Measurements from ENCODE around the gene SIK1. TPM values are rescaled to one million over a fixed set of nuclear protein-coding genes. Genes with fewer than 3 reads are reported as not detected.
"Not testable (repeated sequence)": the region's sequence is repeated elsewhere in the genome, so short reads cannot be mapped to it uniquely, and the experiment has no call there.

SIK1 gene
- total and polyA plus RNA-seq, 5 experiments from 2014 or later = 0.57 to 5.5 (median 3.2) TPM; not detected in 1

DNA sequence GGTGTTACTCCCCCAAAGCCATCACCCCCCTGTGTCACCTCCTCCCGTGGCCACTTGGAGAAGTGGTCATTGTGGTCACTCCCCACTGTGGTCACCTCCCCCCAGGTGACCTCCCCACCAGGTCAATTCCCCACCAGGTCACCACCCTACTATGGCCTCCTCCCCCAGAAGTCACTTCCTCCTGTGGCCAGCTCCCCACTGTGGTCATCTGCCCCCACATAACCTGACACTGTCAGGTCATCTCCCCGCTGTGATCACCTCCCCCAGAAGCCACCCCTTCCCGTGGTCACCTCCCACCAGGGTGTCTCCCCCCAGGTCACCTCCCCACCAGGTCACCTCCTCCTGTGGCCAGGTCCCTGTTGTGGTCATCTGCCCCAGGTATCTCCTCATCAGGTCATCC lies 28.9 kb downstream of the SIK1 start:
- H3K27me3 Mint-ChIP-seq, ATAC-seq, H3K27ac Mint-ChIP-seq, H3K4me1 Mint-ChIP-seq, H3K36me3 Mint-ChIP-seq, H3K4me3 Mint-ChIP-seq, DNase-seq, POLR2A ChIA-PET, H3K9me3 Mint-ChIP-seq: not testable (repeated sequence)

GRCh38 chr21:43397439-43397808 lies 29.5 kb downstream of the SIK1 start:
- H3K27ac Mint-ChIP-seq, H3K9me3 Mint-ChIP-seq, ATAC-seq, H3K4me1 Mint-ChIP-seq, H3K36me3 Mint-ChIP-seq, H3K4me3 Mint-ChIP-seq, H3K27me3 Mint-ChIP-seq, DNase-seq, POLR2A ChIA-PET: not testable (repeated sequence)

DNA sequence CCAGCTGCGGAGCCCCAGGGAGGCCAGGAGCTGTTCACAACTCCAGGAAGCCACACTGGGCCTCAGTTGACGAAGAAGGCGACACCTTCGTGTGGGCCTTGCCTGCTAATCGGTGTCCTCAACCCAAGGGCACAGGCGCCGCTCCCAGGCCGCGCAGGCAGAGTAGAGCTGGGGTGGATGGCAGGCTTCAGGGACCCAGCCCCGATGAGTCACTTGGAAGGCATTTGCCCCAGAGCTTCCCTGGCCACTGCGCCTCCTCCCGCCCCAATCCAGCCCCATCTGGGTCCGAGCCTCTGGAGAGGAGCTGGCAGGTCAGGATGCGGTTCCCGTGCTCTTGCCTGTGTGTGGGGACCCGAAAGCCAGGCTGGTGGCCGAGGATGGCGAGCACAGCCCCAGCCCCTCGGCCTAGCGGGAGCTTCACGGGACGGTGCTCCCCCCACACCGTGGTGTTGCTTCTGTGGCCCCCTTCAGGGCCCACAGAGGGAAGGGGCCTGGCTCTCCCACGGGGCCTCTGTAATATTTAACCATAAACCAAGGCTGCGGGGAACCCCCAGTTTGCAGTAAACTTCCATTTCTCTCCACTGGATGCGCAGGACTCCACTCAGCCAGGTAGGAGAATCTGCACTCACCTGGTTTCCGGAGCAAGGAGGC lies 30.0 kb downstream of the SIK1 start:
- H3K4me3 Mint-ChIP-seq, ATAC-seq, H3K27ac Mint-ChIP-seq: not testable (repeated sequence)

GRCh38 chr21:43383351-43383750 lies 43.6 kb downstream of the SIK1 start:
- DNase-seq, H3K9me3 Mint-ChIP-seq, H3K36me3 Mint-ChIP-seq, H3K27me3 Mint-ChIP-seq, H3K4me3 Mint-ChIP-seq, H3K4me1 Mint-ChIP-seq, H3K27ac Mint-ChIP-seq, POLR2A ChIA-PET: not testable (repeated sequence)
- ATAC-seq = peak; percentile 87 to 93

More for the DNA sequence above, 30.0 kb downstream of the SIK1 start:
- H3K36me3 Mint-ChIP-seq, H3K4me1 Mint-ChIP-seq, POLR2A ChIA-PET, H3K27me3 Mint-ChIP-seq, DNase-seq, H3K9me3 Mint-ChIP-seq: not testable (repeated sequence)

- H3K4me3 Mint-ChIP-seq, DNase-seq, H3K9me3 Mint-ChIP-seq, H3K4me1 Mint-ChIP-seq, POLR2A ChIA-PET, H3K27me3 Mint-ChIP-seq, H3K36me3 Mint-ChIP-seq: not testable (repeated sequence)
- H3K27ac Mint-ChIP-seq = peak overlapping the region in 1 of 10 donors; percentile 41
- peak in 1 of 2 donors; percentile 7 for ATAC-seq
These were observed 44.0 kb downstream of the SIK1 start for GRCh38 chr21:43382902-43383301.

- H3K4me3 Mint-ChIP-seq, POLR2A ChIA-PET, DNase-seq, H3K9me3 Mint-ChIP-seq, H3K36me3 Mint-ChIP-seq, ATAC-seq, H3K4me1 Mint-ChIP-seq, H3K27me3 Mint-ChIP-seq, H3K27ac Mint-ChIP-seq: not testable (repeated sequence)
These were observed 45.9 kb downstream of the SIK1 start for GRCh38 chr21:43380852-43381533.

GRCh38 chr21:43380337-43380736 lies 46.6 kb downstream of the SIK1 start:
- POLR2A ChIA-PET, H3K4me1 Mint-ChIP-seq, DNase-seq, H3K4me3 Mint-ChIP-seq, H3K27me3 Mint-ChIP-seq, ATAC-seq, H3K36me3 Mint-ChIP-seq, H3K27ac Mint-ChIP-seq, H3K9me3 Mint-ChIP-seq: not testable (repeated sequence)

GRCh38 chr21:43379626-43380122 lies 47.3 kb downstream of the SIK1 start:
- DNase-seq, H3K4me1 Mint-ChIP-seq, H3K27ac Mint-ChIP-seq, H3K4me3 Mint-ChIP-seq, H3K36me3 Mint-ChIP-seq, ATAC-seq, H3K27me3 Mint-ChIP-seq, POLR2A ChIA-PET, H3K9me3 Mint-ChIP-seq: not testable (repeated sequence)

DNA sequence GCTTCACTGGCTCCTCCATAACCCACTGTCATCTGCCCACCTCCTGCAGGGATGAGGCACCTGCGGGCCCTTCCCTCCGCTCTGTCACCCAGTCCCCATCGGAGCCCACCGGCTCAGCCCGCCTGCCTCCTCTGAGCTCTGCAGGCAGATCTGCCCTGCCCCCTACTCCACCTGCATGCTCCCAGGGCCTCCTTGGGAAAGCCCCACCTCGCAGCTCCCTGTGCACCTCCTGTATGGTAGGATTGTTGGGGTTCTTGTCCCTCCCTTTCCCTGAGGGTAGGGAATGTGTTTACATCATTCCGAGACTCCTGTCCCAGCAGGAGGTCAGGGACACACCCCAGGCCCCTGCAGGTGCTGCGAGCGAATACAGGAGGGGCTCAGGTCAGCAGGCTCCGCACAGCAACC lies 50.5 kb downstream of the SIK1 start:
- H3K4me1 Mint-ChIP-seq = no peaks in the 10 kb centered on the region
- H3K36me3 Mint-ChIP-seq = no peaks in the 10 kb centered on the region
- no peak overlapping the region for H3K4me3 Mint-ChIP-seq
- DNase-seq (peak in 1 of 10 donors; percentile 53), ATAC-seq (no peak)
- H3K27ac Mint-ChIP-seq = peak overlapping the region in 3 of 10 donors; percentile 21 to 81 (median 31)
- H3K27me3 Mint-ChIP-seq = no peaks in the 10 kb centered on the region
- H3K9me3 Mint-ChIP-seq = no peaks in the 10 kb centered on the region
- POLR2A ChIA-PET = no interaction called here

DNA sequence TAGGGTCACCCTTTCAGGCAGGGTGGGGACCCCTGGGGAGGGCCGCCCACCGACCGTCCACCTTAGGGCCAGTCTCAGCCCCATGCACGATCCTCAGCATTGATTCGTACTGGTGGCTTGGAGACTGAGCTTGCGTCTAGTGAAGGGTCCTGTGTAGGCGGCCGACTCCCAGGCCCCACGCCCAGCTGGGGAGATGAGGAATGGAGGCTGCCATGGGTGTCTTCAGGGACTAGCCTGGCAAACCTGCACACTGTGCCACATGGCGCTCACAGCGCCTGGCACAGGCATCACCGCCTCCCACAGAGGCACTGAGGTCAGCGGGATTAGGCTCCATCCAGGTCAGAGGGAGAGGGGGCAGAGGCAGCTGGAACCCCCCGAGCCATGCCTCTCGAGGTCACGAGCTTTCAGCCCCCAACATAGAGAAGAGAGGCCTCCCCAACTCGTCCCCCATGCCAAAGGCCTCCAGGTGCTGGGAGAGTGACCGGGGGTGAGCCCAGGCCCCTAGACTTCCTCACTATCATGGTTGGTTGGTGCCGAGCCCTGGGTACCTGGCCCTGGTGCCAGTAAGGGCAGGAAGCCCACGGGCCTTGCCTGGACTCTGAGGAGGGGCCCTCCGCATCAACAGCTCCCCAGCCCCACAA lies 51.0 kb downstream of the SIK1 start:
- POLR2A ChIA-PET = no interaction called here
- H3K4me3 Mint-ChIP-seq = no peak overlapping the region
- H3K4me1 Mint-ChIP-seq = no peaks in the 10 kb centered on the region
- H3K27ac Mint-ChIP-seq = peak overlapping the region in 2 of 10 donors; percentile 21 to 31
- H3K27me3 Mint-ChIP-seq = no peaks in the 10 kb centered on the region
- no peaks in the 10 kb centered on the region for H3K36me3 Mint-ChIP-seq
- H3K9me3 Mint-ChIP-seq = no peaks in the 10 kb centered on the region
- ATAC-seq = no peak
- no peak for DNase-seq

GRCh38 chr21:43375006-43375836 lies 51.7 kb downstream of the SIK1 start:
- Mint-ChIP-seq H3K9me3 (no peaks in the 10 kb centered on the region), H3K4me3 (no peak overlapping the region), H3K27me3 (no peaks in the 10 kb centered on the region), H3K36me3 (no peaks in the 10 kb centered on the region), H3K4me1 (no peaks in the 10 kb centered on the region), H3K27ac (peak overlapping the region in 4 of 10 donors; percentile 11 to 57 (median 30))
- POLR2A ChIA-PET = no interaction called here
- ATAC-seq (no peak), DNase-seq (no peak)

- Mint-ChIP-seq H3K9me3 (no peaks in the 10 kb centered on the region), H3K4me3 (no peak overlapping the region), H3K27me3 (no peaks in the 10 kb centered on the region), H3K4me1 (no peaks in the 10 kb centered on the region), H3K27ac (peak overlapping the region in 2 of 10 donors; percentile 11 to 27), H3K36me3 (no peaks in the 10 kb centered on the region)
- ATAC-seq = no peak
- peak in 1 of 10 donors; percentile 49 for DNase-seq
- POLR2A ChIA-PET = no interaction called here
These were observed 52.6 kb downstream of the SIK1 start for GRCh38 chr21:43374228-43374885.
